NCI-H1930 (cell line): ENCODE data around the gene ITGB3.
"Not testable (repeated sequence)": the region's sequence is repeated elsewhere in the genome, so short reads cannot be mapped to it uniquely, and the experiment has no call there.

ENCODE experiments used
- DNase-seq, 2 experiments: peaks; one replicate each; lab custom pipeline; 2025; lab: John Stamatoyannopoulos, UW

ITGB3 gene

GRCh38 chr17:47253541-47254402 is at the start of gene ITGB3:
Gene ITGB3 (plus strand): TSS chr17:47253827. CDS start chr17:47253862, 35 bp downstream.
- peak; percentile 43 to 64 for DNase-seq

GRCh38 chr17:47203984-47204721 is 49.5 kb upstream of the ITGB3 start:
- DNase-seq = no peak

DNA sequence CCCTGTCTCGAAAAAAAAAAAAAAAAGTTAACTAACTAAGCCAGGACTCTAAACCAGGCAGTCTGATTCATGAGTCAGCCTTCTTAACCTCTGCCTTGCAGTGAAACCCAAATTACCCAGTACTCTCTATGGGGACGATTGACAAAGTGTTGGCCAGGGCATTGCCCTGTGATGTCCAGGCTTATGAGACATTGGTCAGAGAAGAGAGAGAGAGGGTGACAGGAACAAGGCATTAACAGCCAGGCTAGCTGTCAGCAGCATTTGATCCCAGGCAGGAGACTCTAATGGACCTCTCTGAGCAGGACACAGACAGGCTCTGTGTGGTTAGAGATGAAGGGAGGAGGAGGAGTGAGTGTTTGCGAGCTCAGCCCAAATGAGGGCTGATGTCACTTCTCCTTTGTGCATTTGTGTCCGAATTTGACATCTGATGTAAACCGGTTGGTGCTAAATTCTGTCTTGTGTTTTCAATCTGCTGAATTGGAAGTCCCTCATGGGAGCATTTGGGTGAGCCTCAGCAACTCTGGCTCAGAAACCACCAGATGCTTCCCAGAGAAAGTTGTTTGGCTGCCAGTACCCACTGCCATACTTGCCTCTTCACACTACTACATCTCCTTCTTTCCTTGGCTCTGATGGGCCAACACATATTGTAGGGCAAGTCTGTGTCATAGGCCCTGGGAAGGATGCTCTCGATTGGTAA is 48.8 kb upstream of the ITGB3 start:
- DNase-seq = no peak

DNA sequence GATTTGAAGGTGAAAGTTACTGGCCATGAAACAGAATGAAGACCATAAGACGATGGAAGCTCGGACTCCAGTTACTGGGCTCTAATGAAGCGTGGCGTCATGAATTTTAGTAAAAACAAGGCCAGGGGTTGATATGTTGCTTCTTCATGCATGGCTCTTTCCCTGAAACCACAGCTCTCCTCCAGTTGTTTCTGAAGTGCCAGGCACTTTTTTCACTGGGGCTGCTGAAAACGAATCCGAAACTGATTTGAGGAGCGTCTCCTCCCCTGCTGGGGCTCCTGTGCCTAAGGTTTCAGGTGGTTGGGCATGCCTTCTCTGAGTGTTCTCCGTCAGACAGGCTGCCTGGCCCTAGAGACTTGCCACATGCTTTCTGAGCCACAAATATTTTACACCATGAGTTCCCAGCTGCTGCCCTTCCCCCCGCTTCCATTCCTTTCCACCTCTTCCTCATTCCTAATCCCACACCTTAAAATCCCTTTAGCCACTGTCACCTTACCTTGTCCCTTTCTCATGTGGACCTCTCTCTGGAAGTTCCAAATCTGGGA is 48.1 kb upstream of the ITGB3 start:
- DNase-seq = no peak

DNA sequence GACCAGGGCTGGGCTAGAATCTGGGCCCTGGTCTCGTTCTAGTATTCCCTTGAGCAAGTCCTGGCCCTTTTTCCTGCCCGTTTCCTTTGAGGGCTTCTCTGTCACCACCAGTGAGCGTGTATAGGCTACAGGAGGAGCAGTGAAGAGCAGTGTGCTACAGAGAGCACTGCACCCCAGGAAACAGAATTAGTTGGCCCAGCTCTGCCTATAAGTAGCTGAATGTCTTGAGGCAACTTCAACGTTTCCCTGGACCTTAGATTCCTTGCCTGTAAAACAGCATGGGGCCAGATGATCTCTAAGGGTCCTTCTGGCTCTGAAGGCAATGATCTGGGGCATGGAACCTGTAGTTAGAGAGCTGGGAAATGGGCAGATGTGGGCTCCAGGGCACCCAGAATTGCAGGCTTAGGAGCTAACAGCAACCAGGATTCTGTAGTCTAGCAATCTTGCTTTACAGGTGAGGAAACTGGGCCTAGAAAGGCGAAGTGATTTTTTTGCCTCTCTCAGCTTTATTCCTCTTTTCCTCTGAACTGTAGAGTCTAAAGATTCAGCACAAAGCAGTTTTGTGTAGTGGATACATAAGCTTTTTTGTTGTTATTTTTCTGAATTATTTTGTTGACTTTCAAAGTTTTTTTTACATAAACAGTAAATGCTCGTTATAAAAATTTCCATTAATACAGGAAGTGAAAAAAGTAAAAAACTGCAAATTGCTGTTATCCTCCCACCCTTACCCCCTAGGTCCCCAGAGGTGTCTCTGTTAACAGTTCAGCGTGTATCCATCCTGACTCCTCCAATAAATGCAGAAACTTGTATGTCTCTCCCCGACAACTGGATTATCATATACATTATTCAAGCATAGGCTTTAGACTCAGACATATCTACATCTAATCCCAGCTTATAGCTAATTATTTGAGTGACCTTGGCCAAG is 46.2 kb upstream of the ITGB3 start:
- DNase-seq = no peak

DNA sequence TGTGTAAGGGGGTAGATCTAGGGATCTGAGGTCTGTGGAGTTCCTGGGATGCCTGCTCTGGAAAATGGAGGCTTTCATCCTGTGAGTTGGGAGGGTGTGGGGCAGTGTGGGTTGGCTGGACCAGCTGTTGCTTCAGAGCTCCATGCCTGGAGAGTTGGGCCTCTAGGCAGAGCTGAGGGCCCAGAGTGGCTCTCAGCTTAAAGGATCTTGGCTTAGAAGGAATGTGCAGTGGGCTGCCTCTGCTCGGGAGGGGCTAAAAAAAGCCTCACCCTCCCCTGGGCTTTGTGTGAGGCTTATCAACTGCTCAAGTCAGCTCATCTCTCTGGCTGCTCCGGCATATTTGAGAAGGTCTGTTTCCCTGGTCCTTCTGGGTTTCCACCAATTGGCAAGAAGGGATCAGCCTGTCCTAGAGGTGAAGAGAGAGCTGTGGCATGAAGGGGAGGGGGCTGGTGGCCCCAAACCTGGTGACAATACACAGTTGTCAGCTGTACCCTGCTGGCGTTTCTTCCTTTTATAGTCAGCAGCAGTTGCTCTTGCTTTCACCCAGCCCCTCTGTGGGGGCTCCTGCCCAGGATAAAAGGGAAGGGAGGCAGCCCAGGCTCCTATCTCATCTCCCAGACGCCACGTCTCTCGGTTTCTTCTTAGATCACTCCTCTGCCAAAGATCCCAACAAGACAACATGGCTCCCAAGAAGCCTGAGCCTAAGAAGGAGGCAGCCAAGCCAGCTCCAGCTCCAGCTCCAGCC is 44.7 kb upstream of the ITGB3 start, which contains the start of gene MYL4:
TSS of gene MYL4 (plus strand) at position 605 of the 745 bp plus-strand sequence. CDS start at position 680, 75 bp downstream.
- no peak for DNase-seq

DNA sequence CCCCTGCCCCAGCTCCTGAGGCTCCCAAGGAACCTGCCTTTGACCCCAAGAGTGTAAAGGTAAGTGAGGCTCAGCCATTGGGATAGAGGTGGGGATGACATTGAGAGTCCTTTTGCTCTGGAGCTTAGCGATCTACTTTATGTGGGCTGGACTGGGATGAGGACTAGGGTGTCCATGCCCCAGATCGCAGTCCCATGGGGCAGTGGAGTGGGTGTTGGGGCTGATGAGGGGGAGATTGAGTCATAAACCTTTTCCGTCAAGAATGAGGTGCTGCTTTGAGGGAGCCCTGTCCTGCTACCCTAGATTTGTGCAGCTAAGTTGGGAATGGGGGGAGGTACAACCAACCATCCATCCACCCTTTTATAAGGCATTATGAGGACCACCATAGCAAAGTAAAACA is 44.1 kb upstream of the ITGB3 start:
- no peak for DNase-seq

- DNase-seq = no peak
Observed at GRCh38 chr17:47210105-47210504, 43.5 kb upstream of the ITGB3 start.

DNA sequence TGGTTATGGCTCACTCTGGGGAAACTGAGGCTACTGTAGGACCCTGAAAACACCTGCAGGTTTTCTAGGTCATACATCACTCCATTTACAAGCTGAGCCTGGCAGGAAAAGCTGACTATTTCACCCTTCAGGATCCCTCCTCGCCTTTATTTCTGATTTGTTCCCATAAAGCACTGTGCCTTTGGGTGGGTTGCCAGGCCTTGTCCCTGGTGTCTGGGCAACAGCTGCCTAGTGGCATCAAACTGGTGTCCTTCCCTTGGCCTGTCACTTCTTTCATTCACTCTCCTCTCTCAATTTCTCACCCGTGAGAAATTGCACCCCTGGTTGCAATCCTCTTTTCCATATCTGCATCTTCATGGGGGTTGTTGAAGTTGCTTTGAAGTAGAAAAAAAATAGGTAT is 42.8 kb upstream of the ITGB3 start:
- no peak for DNase-seq

DNA sequence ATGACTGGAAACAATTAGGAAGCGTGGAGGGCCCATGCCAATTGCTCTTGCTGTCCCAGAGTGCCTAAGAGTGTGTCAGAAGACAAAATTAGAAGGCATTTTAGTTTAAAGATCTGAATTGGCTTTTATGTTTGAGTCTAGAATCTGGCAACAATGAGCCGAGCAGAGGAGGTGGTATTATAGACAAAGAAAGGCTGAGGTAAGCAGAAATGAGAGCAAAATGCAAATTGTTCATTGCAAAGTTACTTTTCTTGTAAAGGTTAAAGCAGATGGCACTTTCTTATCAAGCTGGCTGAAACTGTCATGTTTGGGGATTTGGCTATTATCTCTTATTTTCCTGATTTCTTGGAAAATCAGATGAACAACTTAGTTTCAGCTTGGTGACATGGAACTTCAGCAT is 41.2 kb upstream of the ITGB3 start:
- DNase-seq = no peak

GRCh38 chr17:47213540-47213939 is 40.1 kb upstream of the ITGB3 start:
- no peak for DNase-seq

- no peak for DNase-seq
Observed at GRCh38 chr17:47214931-47215330, 38.7 kb upstream of the ITGB3 start.

DNA sequence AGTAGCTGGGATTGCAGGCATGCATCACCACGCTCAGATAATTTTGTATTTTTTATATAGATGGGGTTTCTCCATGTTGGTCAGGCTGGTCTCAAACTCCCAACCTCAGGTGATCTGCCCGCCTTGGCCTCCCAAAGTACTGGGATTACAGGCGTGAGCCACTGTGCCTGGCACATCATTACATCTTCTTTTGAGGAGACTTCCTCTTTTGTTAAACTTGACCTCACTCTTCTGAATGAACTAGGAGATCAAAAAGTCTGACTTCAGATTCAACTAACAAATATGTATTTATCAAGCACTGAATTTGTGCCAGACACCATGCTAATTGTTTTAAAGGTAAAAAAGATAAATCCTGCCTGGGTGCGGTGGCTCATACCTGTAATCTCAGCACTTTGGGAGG is 36.8 kb upstream of the ITGB3 start:
- not testable (repeated sequence) for DNase-seq

GRCh38 chr17:47217279-47217678 is 36.3 kb upstream of the ITGB3 start:
- not testable (repeated sequence) for DNase-seq

GRCh38 chr17:47218896-47219430 is 34.7 kb upstream of the ITGB3 start:
- DNase-seq = no peak

DNA sequence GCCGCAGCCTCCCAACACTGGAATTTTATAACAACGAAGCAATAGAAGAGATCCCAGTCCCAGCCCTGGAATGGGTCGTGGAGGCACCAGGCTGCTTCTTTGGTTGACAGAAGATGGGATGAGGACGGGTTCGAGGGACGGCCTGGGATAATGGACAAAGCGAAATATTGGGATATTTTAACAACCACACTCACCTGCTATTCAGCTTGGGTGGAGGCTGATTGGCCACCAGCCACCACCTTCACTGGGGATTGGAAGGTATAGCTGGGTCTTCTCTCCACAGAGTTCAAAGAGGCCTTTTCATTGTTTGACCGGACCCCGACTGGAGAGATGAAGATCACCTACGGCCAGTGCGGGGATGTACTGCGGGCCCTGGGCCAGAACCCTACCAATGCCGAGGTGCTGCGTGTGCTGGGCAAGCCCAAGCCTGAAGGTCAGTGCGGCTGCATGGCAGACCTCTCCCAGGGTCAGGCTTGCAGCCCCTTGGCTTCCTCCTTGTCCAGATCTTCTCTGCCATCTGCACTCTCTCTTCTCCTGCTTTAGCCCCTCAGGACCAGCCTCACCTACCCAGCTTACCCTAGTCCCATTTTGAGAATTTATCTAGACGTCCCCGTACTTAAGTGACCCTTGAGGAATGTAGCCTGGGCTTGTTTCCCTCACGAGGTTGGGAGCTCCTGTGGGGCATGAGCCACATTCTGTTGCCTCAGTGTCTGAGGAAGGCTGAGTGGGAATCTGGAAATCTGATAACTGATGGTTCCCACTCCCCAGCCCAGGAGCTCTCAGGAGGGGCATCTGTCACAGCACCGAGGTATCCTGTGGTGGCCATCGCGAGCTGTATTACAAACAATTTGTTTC is 33.8 kb upstream of the ITGB3 start:
- DNase-seq = no peak

- DNase-seq = no peak
Observed at GRCh38 chr17:47220531-47220999, 33.1 kb upstream of the ITGB3 start.

GRCh38 chr17:47221154-47221553 is 32.5 kb upstream of the ITGB3 start:
- DNase-seq = no peak

GRCh38 chr17:47222047-47222446 is 31.6 kb upstream of the ITGB3 start:
- DNase-seq = no peak
